SU-DHL-6 (cell line): Measurements from ENCODE around the gene MLLT10.

Experiments used
- H2AFZ ChIP-seq: fragments of 200-600 bp; sonication (generic); 2 replicates; pipeline ENCODE4 v1.6.1; 2014; ENCODE audit warnings: low read depth, mild to moderate bottlenecking, moderate library complexity, mixed read lengths, antibody characterized with exemption, low read length; ENCODE audit not compliant: severe bottlenecking
- H3F3A ChIP-seq: fragments of 200-600 bp; shearing (Covaris generic); 2 replicates; pipeline ENCODE4 v1.6.0; 2016; ENCODE audit warnings: antibody characterized with exemption, mild to moderate bottlenecking; ENCODE audit not compliant: insufficient read depth
- H3K27ac ChIP-seq: fragments of 200-600 bp; sonication (generic); 2 replicates; pipeline ENCODE4 v1.5.1; 2016; ENCODE audit warnings: low read depth, mild to moderate bottlenecking, low read length, moderate library complexity, mixed read lengths
- H3K27me3 ChIP-seq: fragments of 200-600 bp; sonication (generic), shearing (Covaris generic); 2 replicates; pipeline ENCODE4 v1.6.0; 2014; ENCODE audit warnings: mild to moderate bottlenecking, low read length
- H3K36me3 ChIP-seq: fragments of 200-600 bp; sonication (generic); 2 replicates; pipeline ENCODE4 v1.6.1; 2014; ENCODE audit warnings: mild to moderate bottlenecking, low read length, mixed read lengths
- H3K4me2 ChIP-seq: fragments of 300-600, 200-600 bp; shearing (Covaris generic), sonication (generic); 2 replicates; pipeline ENCODE4 v1.6.0; 2014; ENCODE audit warnings: low read length, low read depth, mild to moderate bottlenecking; ENCODE audit not compliant: poor library complexity, severe bottlenecking
- H3K4me3 ChIP-seq: fragments of 200-600 bp; sonication (generic); 2 replicates; pipeline ENCODE4 v1.5.1; 2014; ENCODE audit warnings: antibody characterized with exemption, low read length, mild to moderate bottlenecking, mixed read lengths; ENCODE audit not compliant: insufficient read depth, poor library complexity, severe bottlenecking
- H3K79me2 ChIP-seq: fragments of 200-600 bp; sonication (generic); 2 replicates; pipeline ENCODE4 v1.6.1; 2014; ENCODE audit warnings: mild to moderate bottlenecking, low read length, moderate library complexity; ENCODE audit not compliant: insufficient read depth
- H3K9ac ChIP-seq: fragments of 200-600 bp; sonication (generic); 2 replicates; pipeline ENCODE4 v1.7.0; 2014; ENCODE audit warnings: mild to moderate bottlenecking, low read length
- H3K9me2 ChIP-seq: fragments of 200-600 bp; sonication (generic); replicated peaks from 2 replicates; pipeline ENCODE4 v1.6.1; 2014; ENCODE audit warnings: low read length; ENCODE audit not compliant: insufficient read depth
- H3K9me3 ChIP-seq: fragments of 200-600 bp; sonication (generic); 2 replicates; pipeline ENCODE4 v1.6.1; 2014; ENCODE audit warnings: low read length, mixed read lengths; ENCODE audit not compliant: insufficient read depth
- H4K20me1 ChIP-seq: fragments of 200-600 bp; sonication (generic); 2 replicates; pipeline ENCODE4 v1.6.1; 2014; ENCODE audit warnings: low read depth, mild to moderate bottlenecking, antibody characterized with exemption, low read length, moderate library complexity, mixed read lengths
- EZH2phosphoT487 ChIP-seq: fragments of 200-600 bp; sonication (generic), shearing (Covaris generic); conservative IDR thresholded peaks from 2 replicates; pipeline ENCODE4 v1.6.1; 2018; ENCODE audit warnings: mild to moderate bottlenecking, antibody characterized with exemption, low read length, moderate library complexity, mixed read lengths
- TF ChIP-seq, protein P1 (sequence below): fragments of 200-600 bp; sonication (generic); IDR thresholded peaks from one replicate; pipeline ENCODE4 v1.5.1; 2017; ENCODE audit warnings: antibody characterized with exemption, mild to moderate bottlenecking, low read length, moderate library complexity; ENCODE audit not compliant: insufficient read depth, poor library complexity, severe bottlenecking

The MLLT10 gene

DNA sequence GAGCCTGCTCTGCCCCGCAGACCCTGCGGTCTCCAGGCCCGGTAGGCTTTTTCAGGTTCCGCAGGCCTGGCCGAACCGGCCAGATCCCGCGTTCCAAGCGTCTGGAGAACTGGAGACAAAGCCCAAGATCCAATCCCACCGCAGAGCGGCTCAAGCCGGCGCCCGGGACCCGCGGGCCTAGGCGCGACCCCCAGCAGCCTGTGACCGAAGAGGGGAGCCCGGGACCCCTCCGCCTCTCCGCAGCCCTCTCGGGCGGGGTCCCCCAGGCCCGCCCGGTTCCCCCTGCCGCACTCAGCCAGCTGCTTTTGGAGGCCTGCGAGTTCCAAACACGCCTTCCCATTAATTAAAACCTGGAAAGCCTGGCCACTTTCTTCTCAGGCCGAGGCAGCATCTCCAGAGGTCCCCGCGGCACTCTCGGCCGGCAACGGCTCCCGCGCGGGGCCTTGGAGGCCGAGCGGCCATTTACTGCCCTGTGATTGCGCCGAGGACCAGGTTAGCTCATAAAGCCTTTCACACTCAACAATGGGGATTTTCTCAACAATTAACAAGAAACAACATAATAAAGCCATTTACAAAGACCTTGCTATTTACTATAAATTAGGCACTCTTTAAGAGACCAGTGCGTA is 25.2 kb upstream of the MLLT10 start:
- no peak overlapping the region for H3K4me2 ChIP-seq
- no peaks in the 10 kb centered on the region for H3K79me2 ChIP-seq
- H3K27ac ChIP-seq: no peak overlapping the region
- no peak overlapping the region for H3K4me3 ChIP-seq
- no peaks in the 10 kb centered on the region; the same call in 1 of the 2 replicates for H3K27me3 ChIP-seq
- H3K9ac ChIP-seq: no peak overlapping the region
- H3K9me3 ChIP-seq: no peaks in the 10 kb centered on the region
- no peaks in the 10 kb centered on the region for H3F3A ChIP-seq
- no peak overlapping the region for H2AFZ ChIP-seq
- no peaks in the 10 kb centered on the region for H3K36me3 ChIP-seq
- H3K9me2 ChIP-seq: no peaks in the 10 kb centered on the region
- no peak for TF ChIP-seq EZH2phosphoT487
- TF ChIP-seq, protein P1, sequence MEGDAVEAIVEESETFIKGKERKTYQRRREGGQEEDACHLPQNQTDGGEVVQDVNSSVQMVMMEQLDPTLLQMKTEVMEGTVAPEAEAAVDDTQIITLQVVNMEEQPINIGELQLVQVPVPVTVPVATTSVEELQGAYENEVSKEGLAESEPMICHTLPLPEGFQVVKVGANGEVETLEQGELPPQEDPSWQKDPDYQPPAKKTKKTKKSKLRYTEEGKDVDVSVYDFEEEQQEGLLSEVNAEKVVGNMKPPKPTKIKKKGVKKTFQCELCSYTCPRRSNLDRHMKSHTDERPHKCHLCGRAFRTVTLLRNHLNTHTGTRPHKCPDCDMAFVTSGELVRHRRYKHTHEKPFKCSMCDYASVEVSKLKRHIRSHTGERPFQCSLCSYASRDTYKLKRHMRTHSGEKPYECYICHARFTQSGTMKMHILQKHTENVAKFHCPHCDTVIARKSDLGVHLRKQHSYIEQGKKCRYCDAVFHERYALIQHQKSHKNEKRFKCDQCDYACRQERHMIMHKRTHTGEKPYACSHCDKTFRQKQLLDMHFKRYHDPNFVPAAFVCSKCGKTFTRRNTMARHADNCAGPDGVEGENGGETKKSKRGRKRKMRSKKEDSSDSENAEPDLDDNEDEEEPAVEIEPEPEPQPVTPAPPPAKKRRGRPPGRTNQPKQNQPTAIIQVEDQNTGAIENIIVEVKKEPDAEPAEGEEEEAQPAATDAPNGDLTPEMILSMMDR: no peak
- no peaks in the 10 kb centered on the region for H4K20me1 ChIP-seq

DNA sequence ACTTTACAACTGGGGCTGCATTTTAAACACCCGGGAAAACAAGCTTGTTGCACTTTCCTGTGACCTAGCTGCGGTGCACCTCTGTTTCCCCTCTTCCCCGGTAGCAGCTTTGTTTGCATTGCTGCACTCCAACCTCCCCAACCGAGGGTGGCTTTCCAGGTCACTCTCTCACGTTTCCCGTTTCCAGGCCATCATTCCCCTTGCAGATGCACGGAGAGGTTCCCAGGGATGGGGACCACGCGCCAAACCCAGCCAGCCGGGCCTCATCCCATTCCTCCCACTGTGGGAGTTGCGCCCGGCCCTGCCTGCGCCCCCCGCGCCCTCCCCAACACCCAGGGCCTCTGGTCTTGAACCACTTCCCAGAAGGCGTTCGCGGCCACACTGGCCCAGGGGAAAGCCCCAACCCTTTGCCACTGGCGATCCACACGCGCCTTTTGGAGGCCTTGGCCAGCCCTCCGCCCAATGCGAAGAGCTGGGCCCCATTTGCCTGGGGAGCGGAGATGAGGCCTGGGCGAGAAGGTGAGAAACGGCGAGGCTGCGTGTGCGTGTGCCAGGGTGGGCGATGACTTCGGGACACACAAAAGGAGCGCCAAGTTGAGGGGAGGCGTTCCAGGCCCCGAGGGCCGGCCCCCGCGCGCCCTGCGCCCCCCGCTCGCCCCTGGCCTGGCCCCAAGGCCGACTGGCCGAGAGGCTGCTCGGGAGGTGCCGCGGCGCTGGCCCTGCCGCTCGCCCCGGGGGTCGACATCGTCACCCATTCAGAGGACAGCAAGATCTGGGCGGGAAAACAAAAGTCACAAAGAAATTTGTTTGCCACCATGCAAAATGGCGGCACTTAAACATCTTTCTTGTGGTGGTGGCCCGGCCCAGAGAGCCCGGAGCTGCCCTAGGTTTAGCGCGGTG is 24.4 kb upstream of the MLLT10 start:
- Histone ChIP-seq H4K20me1 (no peaks in the 10 kb centered on the region), H3K4me2 (no peak overlapping the region), H2AFZ (no peak overlapping the region), H3K9me2 (no peaks in the 10 kb centered on the region), H3K9ac (no peak overlapping the region), H3K27me3 (no peaks in the 10 kb centered on the region), H3K27ac (no peak overlapping the region), H3F3A (no peaks in the 10 kb centered on the region), H3K9me3 (no peaks in the 10 kb centered on the region), H3K79me2 (no peaks in the 10 kb centered on the region), H3K36me3 (no peaks in the 10 kb centered on the region), H3K4me3 (no peak overlapping the region)
- TF ChIP-seq, protein P1: no peak
- no peak for TF ChIP-seq EZH2phosphoT487

DNA sequence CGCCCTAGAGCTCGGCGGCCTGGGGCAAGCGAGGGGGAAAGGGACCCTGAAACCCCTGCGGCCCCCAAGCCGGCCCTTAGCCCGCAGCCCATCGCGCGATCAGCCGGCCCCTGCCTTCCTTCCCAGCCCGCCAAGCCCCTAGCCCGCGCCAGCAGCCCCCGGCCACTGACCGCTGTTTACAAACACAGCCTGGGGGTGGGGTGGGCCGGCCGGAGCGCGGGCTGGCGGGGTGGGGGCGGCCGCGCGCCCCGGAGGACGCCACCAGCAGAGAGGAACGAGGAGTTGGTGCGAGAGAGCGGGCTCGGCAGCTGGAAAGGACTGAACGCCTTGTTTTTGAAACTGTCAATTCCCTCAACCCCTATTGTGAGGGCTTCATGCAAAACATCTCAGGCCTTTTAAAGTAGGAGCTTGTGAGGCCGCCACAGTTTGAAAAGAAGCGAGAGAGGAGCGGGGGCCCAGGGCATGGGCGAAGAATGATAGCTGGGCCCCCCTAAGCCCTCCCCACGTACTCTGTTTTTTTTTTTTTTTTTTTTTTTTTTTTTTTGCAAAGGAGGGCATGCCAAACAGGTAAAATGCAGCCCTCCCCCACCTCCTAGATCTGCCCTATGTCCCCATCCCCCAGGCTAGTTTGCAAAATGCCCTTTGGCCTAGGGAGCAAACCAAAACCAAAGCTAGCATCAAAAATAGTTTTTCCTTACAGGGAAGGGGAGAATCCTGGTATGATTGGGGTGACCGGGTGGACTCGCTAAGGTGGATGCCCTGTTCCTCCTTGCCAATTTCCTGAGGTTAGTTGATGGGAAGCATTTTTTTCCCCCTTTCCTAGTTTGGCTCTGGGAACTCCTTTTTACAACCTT is 23.6 kb upstream of the MLLT10 start:
- Histone ChIP-seq H3K9ac (no peak overlapping the region), H3K4me3 (no peak overlapping the region)

More for the DNA sequence above, 23.6 kb upstream of the MLLT10 start:
- Histone ChIP-seq H3K9me3 (no peaks in the 10 kb centered on the region), H4K20me1 (no peaks in the 10 kb centered on the region), H3K9me2 (no peaks in the 10 kb centered on the region), H3F3A (no peaks in the 10 kb centered on the region), H2AFZ (no peak overlapping the region), H3K4me2 (no peak overlapping the region), H3K36me3 (no peaks in the 10 kb centered on the region), H3K27me3 (no peaks in the 10 kb centered on the region), H3K79me2 (no peaks in the 10 kb centered on the region), H3K27ac (no peak overlapping the region)
- TF ChIP-seq, protein P1: no peak
- TF ChIP-seq EZH2phosphoT487: no peak
